Ramos (cell line): ENCODE data around the gene FARS2.

Experiments
- in situ Hi-C: fragments of 300-500 bp; cut with MboI; formaldehyde crosslinking; loops from one replicate; pipeline ENCODE4 v1.14.3; 2022; ENCODE audit warnings: low sequenced_read_pairs; ENCODE audit not compliant: unreplicated experiment

The FARS2 gene

GRCh38 chr6:5361396-5361795 is 100.1 kb downstream of the FARS2 start:
- in situ Hi-C loops = no loop called here

GRCh38 chr6:5365436-5366195 is 104.3 kb downstream of the FARS2 start:
- in situ Hi-C loops = no loop called here

DNA sequence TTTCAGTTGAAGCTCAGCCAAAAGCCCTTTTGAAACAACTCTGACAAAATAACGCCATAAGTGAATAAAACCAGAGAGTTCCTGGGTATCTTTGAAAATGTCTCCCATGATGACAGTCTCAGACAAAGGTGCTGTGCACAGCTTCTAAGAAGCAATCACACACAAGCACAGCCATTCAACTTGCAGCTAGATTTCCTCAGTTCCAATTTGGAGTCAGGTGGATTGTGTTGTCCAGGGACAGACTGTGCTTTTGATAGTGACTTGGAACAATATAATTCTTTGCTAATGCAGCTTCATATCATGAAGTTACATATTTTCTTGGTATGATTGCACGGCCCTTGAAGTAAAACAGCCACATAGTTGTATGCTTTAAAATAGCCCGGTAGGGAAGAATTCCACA is 105.6 kb downstream of the FARS2 start:
- in situ Hi-C loops = no loop called here

DNA sequence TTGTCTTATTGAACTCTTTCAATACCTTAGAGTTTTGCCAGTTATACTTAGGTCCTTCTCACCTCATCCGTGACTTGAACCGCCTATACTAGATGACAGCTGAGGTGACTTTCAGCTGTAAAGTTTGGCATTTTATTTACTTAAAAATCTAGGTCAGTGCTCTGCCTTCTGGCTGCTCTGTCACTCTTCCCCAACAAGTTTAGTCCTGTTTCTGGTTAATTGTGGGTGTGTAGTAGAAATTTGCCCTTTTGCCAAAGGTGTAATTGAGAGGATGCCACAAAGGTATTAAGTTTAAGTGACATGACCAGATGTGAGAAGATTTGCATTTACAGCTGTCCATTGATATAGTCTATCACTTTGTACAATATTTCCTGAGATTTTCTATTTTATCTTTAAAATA is 106.2 kb downstream of the FARS2 start:
- in situ Hi-C loops = no loop called here

DNA sequence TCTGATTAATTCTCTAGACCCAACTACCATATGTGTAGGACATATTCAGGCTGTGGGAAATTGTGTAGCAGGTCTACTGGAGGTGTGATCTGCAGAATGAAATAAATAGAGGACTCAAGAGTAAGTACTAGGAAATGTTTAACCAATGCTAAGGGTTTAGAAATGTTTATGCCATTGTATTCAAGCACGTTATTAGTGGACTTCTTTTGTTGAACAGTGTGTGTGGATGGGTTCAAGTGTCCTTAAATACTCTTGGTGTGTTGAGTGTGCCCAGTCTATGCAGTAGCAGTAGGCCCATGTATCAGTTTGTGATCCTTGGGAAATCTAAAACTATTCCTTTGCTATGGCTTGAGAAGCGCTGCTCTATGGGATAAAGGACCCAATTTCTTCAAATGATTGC is 112.1 kb downstream of the FARS2 start:
- in situ Hi-C loops = no loop called here

DNA sequence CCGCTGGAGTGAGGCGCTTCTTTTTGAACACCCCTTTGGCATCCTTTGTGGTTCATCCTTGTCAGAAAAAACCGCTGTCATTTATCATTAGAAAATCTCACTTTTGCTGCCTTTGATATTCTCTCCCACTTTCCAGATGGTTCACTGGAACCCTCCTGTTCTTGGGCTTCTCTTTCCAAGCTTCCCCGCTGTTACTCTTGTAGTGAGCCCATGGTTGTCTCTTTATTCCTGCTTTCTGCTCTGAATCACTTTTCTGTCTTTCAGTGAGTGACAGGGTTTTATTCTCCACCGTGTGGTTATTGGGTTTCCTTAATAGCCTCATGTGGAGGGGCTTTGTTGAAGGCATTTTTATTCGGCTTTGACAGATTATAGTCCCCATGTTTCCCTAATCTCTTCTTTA is 117.0 kb downstream of the FARS2 start:
- in situ Hi-C loops = no loop called here

- in situ Hi-C loops = loop anchor here (10.0 kb wide), 1 partner anchor 235 kb away; no protein-coding TSS in a partner anchor
Measured at GRCh38 chr6:5379647-5380242, 118.4 kb downstream of the FARS2 start.

- in situ Hi-C loops = loop anchor here (10.0 kb wide), 1 partner anchor 239 kb away; no protein-coding TSS in a partner anchor
Measured at GRCh38 chr6:5383856-5384255, 122.5 kb downstream of the FARS2 start.

GRCh38 chr6:5384276-5384675 is 123.0 kb downstream of the FARS2 start:
- in situ Hi-C loops = loop anchor here (10.0 kb wide), 1 partner anchor 239 kb away; no protein-coding TSS in a partner anchor

- in situ Hi-C loops = loop anchor here (10.0 kb wide), 1 partner anchor 244 kb away; no protein-coding TSS in a partner anchor
Measured at GRCh38 chr6:5388326-5388725, 127.0 kb downstream of the FARS2 start.

GRCh38 chr6:5389086-5389745 is 127.9 kb downstream of the FARS2 start:
- in situ Hi-C loops = loop anchor here (10.0 kb wide), 1 partner anchor 244 kb away; no protein-coding TSS in a partner anchor

DNA sequence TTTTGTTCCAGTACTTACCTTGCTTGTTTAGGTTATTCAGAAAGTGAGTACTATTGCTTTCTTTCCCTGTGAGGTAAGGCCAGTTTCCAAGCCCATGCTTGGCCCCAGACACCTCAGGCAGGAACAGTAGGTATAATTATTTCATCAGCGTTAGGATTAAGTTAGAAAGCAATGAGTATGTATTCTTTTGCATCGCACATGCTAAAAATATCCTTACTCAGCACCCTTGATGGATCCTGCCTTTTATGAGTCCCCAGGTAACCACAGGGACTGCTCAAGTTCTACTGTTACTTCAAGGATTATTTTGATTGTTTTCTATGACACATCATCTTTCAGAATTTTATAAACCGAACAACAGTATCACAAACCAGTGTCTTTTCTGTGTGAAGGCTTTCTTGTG is 128.9 kb downstream of the FARS2 start:
- in situ Hi-C loops = no loop called here

DNA sequence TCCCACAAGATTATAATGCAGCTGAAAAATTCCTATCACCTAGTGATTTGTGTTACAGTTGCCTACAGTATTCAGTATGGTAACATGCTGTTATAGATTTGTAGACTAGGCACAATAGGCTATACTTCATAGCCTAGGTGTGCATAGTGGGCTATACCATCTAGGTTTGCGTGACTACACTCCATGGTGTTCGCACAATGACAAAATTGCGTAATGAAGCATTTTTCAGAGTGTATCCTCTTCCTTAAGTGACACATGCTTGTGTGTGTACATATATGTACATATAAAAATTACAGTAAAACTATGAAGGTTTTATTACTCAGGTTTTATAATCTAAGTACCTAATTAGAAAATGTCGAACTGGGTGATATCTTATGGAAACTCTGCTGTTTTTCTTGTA is 133.0 kb downstream of the FARS2 start:
- in situ Hi-C loops = no loop called here

DNA sequence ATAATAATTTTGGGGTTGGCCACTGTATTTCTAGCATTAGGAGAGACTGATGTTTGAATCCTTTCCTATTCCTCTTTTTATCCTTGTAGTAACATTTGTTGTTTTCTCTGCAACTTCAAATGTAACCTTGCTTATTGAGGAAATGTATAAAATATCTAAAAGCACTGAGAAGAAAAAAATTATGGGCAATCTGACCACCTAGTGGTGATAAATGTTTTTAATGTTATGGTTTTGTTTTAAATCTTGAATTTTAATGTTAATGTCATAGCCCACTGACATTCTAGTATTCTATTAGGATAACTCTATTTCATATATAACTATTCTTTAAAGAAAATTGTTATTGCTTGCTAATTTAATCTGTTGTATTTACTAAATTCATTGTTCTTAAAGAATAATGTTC is 134.4 kb downstream of the FARS2 start:
- in situ Hi-C loops = no loop called here

GRCh38 chr6:5398530-5398929 is 137.2 kb downstream of the FARS2 start:
- in situ Hi-C loops = no loop called here

GRCh38 chr6:5399391-5399790 is 138.1 kb downstream of the FARS2 start:
- in situ Hi-C loops = no loop called here

- in situ Hi-C loops = no loop called here
Measured at GRCh38 chr6:5401845-5402738, 140.8 kb downstream of the FARS2 start.

GRCh38 chr6:5403076-5403475 is 141.8 kb downstream of the FARS2 start:
- in situ Hi-C loops = no loop called here

GRCh38 chr6:5403609-5404008 is 142.3 kb downstream of the FARS2 start:
- in situ Hi-C loops = no loop called here

- in situ Hi-C loops = no loop called here
Measured at GRCh38 chr6:5405976-5406375, 144.7 kb downstream of the FARS2 start.
